ENCODE measurements around the gene SLC17A2.

- TF ChIP-seq EP300 (IDR thresholded peaks at IDR 0.05) (no peak), CTCF (IDR thresholded peaks at IDR 0.05) (no peak)
Measured at GRCh38 chr6:25921525-25922203, 8.8 kb downstream of the SLC17A2 start.

Data from esophagus muscularis mucosa (tissue), 3 donors.